SK-N-SH (cell line): ENCODE measurements around the gene GNL2. TPM values are rescaled to one million over a fixed set of nuclear protein-coding genes. Genes with fewer than 3 reads are reported as not detected.

Experiments
- CTCF ChIA-PET: fragments of 300-600, 350-600 bp; formaldehyde crosslinking; extraction: SDS; loops from one replicate; lab custom pipeline; 2021; lab: Yijun Ruan, JAX
- POLR2A ChIA-PET: fragments of 350-600 bp; sonication (Branson Sonifier 250); formaldehyde crosslinking; extraction: SDS; loops from one replicate; lab custom pipeline; 2020; ENCODE audit warnings: antibody characterized with exemption, inconsistent platforms; lab: Yijun Ruan, JAX
- DNase-seq: peaks from one replicate; pipeline ENCODE4 v3.0.0; 2012
- H2AFZ ChIP-seq: fragments of 200-600 bp; sonication (generic); 2 replicates; pipeline ENCODE4 v1.8.1; 2016; ENCODE audit warnings: antibody characterized with exemption, mild to moderate bottlenecking, low read depth
- H3F3A ChIP-seq: fragments of 200-600 bp; sonication (generic); replicated peaks from 2 replicates; pipeline ENCODE3; 2016; ENCODE audit warnings: antibody characterized with exemption, mild to moderate bottlenecking; ENCODE audit not compliant: insufficient read depth
- H3K27ac ChIP-seq, 2 experiments: fragments of 200-500 bp in 1 of 2; fragments of 200-600 bp in 1 of 2; sonication (Bioruptor generic) in 1 of 2; sonication (generic), shearing (Covaris generic) in 1 of 2; 2 replicates each; pipeline versions ENCODE4 v1.5.1 to v1.6.1; 2014 to 2016; ENCODE audit warnings: low read depth in 2 of 2, inconsistent platforms in 1 of 2, low read length in 1 of 2, mild to moderate bottlenecking in 1 of 2, mixed read lengths in 1 of 2
- H3K27me3 ChIP-seq: fragments of 200-600 bp; sonication (generic), shearing (Covaris generic); 2 replicates; pipeline ENCODE4 v1.6.1; 2016; ENCODE audit warnings: mixed run types; ENCODE audit not compliant: insufficient read depth
- H3K36me3 ChIP-seq, 2 experiments: fragments of 200-500 bp in 1 of 2; fragments of 200-600 bp in 1 of 2; sonication (Bioruptor generic) in 1 of 2; sonication (generic) in 1 of 2; replicated peaks in 1 of 2; 2 replicates each; pipeline versions ENCODE3 to v1.5.1; 2014 to 2016; ENCODE audit warnings: low read length in 1 of 2, mild to moderate bottlenecking in 1 of 2; ENCODE audit not compliant: insufficient read depth in 2 of 2, control insufficient read depth in 1 of 2
- H3K4me1 ChIP-seq, 2 experiments: fragments of 200-500 bp in 1 of 2; fragments of 200-600 bp in 1 of 2; sonication (Bioruptor generic) in 1 of 2; sonication (generic), shearing (Covaris generic) in 1 of 2; 2 replicates each; pipeline versions ENCODE4 v1.5.1 to v1.6.1; 2014 to 2016; ENCODE audit warnings: low read depth in 1 of 2, low read length in 1 of 2, mixed run types in 1 of 2; ENCODE audit not compliant: insufficient read depth in 2 of 2, control insufficient read depth in 1 of 2
- H3K4me2 ChIP-seq: fragments of 200-600 bp; sonication (generic), shearing (Covaris generic); 2 replicates; pipeline ENCODE4 v1.6.1; 2017; ENCODE audit warnings: mixed run types
- H3K4me3 ChIP-seq, 2 experiments: fragments of 200-500 bp in 1 of 2; fragments of 200-600 bp in 1 of 2; sonication (Bioruptor generic) in 1 of 2; sonication (generic), shearing (Covaris generic) in 1 of 2; 2 replicates each; pipeline versions ENCODE4 v1.5.1 to v1.8.1; 2014 to 2016; ENCODE audit warnings: low read depth in 2 of 2, inconsistent platforms in 1 of 2, low read length in 1 of 2, mild to moderate bottlenecking in 1 of 2, mixed read lengths in 1 of 2, moderate library complexity in 1 of 2
- H3K79me2 ChIP-seq: fragments of 200-600 bp; sonication (generic); 2 replicates; pipeline ENCODE4 v1.8.1; 2017; ENCODE audit warnings: mild to moderate bottlenecking; ENCODE audit not compliant: insufficient read depth
- H3K9ac ChIP-seq: fragments of 200-600 bp; sonication (generic); 2 replicates; pipeline ENCODE4 v1.6.1; 2017; ENCODE audit warnings: mixed run types
- H3K9me2 ChIP-seq: fragments of 200-600 bp; sonication (generic); 2 replicates; pipeline ENCODE4 v1.6.1; 2017; ENCODE audit warnings: mixed run types
- H3K9me3 ChIP-seq: fragments of 200-600 bp; sonication (generic); 2 replicates; pipeline ENCODE4 v1.6.1; 2017; ENCODE audit warnings: mixed run types, mild to moderate bottlenecking, moderate library complexity
- H4K20me1 ChIP-seq: fragments of 200-600 bp; sonication (generic); 2 replicates; pipeline ENCODE4 v1.6.1; 2017; ENCODE audit warnings: mild to moderate bottlenecking, mixed run types; ENCODE audit not compliant: insufficient read depth
- CHD2 ChIP-seq: fragments of 150-350 bp; IDR thresholded peaks from 2 replicates; pipeline ENCODE4 v1.6.1; 2018; ENCODE audit warnings: low read length; ENCODE audit not compliant: partially characterized antibody
- EP300 ChIP-seq, 2 experiments: IDR thresholded peaks; 2 replicates each; pipeline versions ENCODE4 v1.4.0 to v1.6.1; 2012; ENCODE audit warnings: borderline replicate concordance in 1 of 2, low read depth in 1 of 2, low read length in 1 of 2
- EZH2phosphoT487 ChIP-seq: fragments of 200-600 bp; sonication (generic); IDR thresholded peaks from 2 replicates; pipeline ENCODE4 v1.6.1; 2017; ENCODE audit warnings: low read depth, mixed run types, mild to moderate bottlenecking, antibody characterized with exemption, moderate library complexity, borderline replicate concordance
- FOXJ3 ChIP-seq: sonication (generic); formaldehyde crosslinking; IDR thresholded peaks from 2 replicates; pipeline ENCODE4 v1.5.1; 2020; ENCODE audit warnings: mild to moderate bottlenecking, missing genetic modification reagents
- GABPA ChIP-seq: IDR thresholded peaks from 2 replicates; pipeline ENCODE4 v1.4.0; 2012; ENCODE audit warnings: low read depth, mild to moderate bottlenecking
- MAX ChIP-seq: IDR thresholded peaks from 2 replicates; pipeline ENCODE4 v1.4.0; 2012; ENCODE audit warnings: low read depth
- NFIC ChIP-seq: IDR thresholded peaks from 2 replicates; pipeline ENCODE4 v1.4.0; 2012; ENCODE audit warnings: borderline replicate concordance
- POLR2AphosphoS5 ChIP-seq: IDR thresholded peaks from 2 replicates; pipeline ENCODE4 v1.6.1; 2012; ENCODE audit warnings: low read depth, low read length
- RAD21 ChIP-seq: IDR thresholded peaks from 2 replicates; pipeline ENCODE4 v1.6.1; 2012; ENCODE audit warnings: mild to moderate bottlenecking, low read length
- SMC3 ChIP-seq: IDR thresholded peaks from 2 replicates; pipeline ENCODE4 v1.6.1; 2012; ENCODE audit warnings: low read depth, low read length, improper control_type of control experiment
- TAF1 ChIP-seq: IDR thresholded peaks from 2 replicates; pipeline ENCODE4 v1.6.1; 2012; ENCODE audit warnings: low read depth, mild to moderate bottlenecking, low read length, moderate library complexity, borderline replicate concordance
- TEAD4 ChIP-seq: IDR thresholded peaks from 2 replicates; pipeline ENCODE4 v1.4.0; 2012; ENCODE audit warnings: mild to moderate bottlenecking, borderline replicate concordance; ENCODE audit not compliant: insufficient read depth
- WGBS: methylation state at CpG from one replicate; pipeline ENCODE4 v1.1.6; 2017; ENCODE audit warnings: low lambda C conversion rate; 5-methylcytosine and 5-hydroxymethylcytosine counted together
- polyA plus RNA-seq, 3 experiments: library from polyadenylated mRNA; depleted of rRNA; stranded (reverse); fragments of >200 nt; gene quantifications; 2 replicates each; pipeline ENCODE4 v1.2.3, GENCODE V29; 2012

Gene GNL2
- polyA plus RNA-seq, 1 of the 3 experiments (the other 2 are of a cell fraction): 37.6 TPM

GRCh38 chr1:37609002-37609401, 13.3 kb upstream of the GNL2 start:
- WGBS: 4% methylated on average over 2 of the region's 2 CpGs
- ChIA-PET CTCF (interaction anchor here (0.8 to 12.7 kb wide), 3 partner anchors 23 to 72 kb away, joined by 3 to 358 read pairs (median 3); partner anchors contain the start of gene RSPO1), POLR2A (no interaction called here)

GRCh38 chr1:37606481-37607263, 10.9 kb upstream of the GNL2 start:
- H3K9me2 ChIP-seq: no peaks in the 10 kb centered on the region
- no peak overlapping the region for H3K4me3 ChIP-seq
- no peaks in the 10 kb centered on the region for H3K79me2 ChIP-seq
- no peak overlapping the region for H3K4me2 ChIP-seq
- peaks cover 30% of the 10 kb centered on the region for H3K27me3 ChIP-seq
- no peaks in the 10 kb centered on the region for H3K9me3 ChIP-seq
- no peaks in the 10 kb centered on the region for H3K36me3 ChIP-seq
- H3K4me1 ChIP-seq: no peaks in the 10 kb centered on the region
- TF ChIP-seq MAX: no peak
- no peak for TF ChIP-seq EZH2phosphoT487
- no peak for TF ChIP-seq TAF1
- no peak for TF ChIP-seq NFIC
- TF ChIP-seq RAD21: no peak
- no peak for TF ChIP-seq EP300 (IDR thresholded peaks at IDR 0.05; ENCODE audit: borderline replicate concordance in 1 of 2, low read depth in 1 of 2, low read length in 1 of 2)
- no peak for TF ChIP-seq POLR2AphosphoS5
- TF ChIP-seq CHD2: no peak
- no peak for TF ChIP-seq SMC3
- no peak for TF ChIP-seq FOXJ3 (CRISPR knock-in tag)
- TF ChIP-seq, all 33 proteins: peak for 0
- Histone ChIP-seq H3K27ac (no peak overlapping the region), H2AFZ (no peak overlapping the region), H3K9ac (no peak overlapping the region), H4K20me1 (no peaks in the 10 kb centered on the region), H3F3A (no peaks in the 10 kb centered on the region)
- WGBS: 63% methylated on average over 15 of the region's 15 CpGs
- ChIA-PET POLR2A (no interaction called here), CTCF (interaction anchor here (12.7 kb wide), 1 partner anchor 74 kb away, joined by 358 read pairs; no protein-coding TSS in a partner anchor)
- DNase-seq: no peak

More at GRCh38 chr1:37609002-37609401, 13.3 kb upstream of the GNL2 start:
- Histone ChIP-seq H3K27me3 (peaks cover 30% of the 10 kb centered on the region), H3K4me1 (no peaks in the 10 kb centered on the region), H4K20me1 (no peaks in the 10 kb centered on the region), H3K9ac (no peak overlapping the region), H3K27ac (no peak overlapping the region), H3K4me2 (no peak overlapping the region), H2AFZ (no peak overlapping the region), H3K9me3 (no peaks in the 10 kb centered on the region), H3K4me3 (no peak overlapping the region), H3K79me2 (no peaks in the 10 kb centered on the region), H3K9me2 (no peaks in the 10 kb centered on the region), H3F3A (no peaks in the 10 kb centered on the region), H3K36me3 (no peaks in the 10 kb centered on the region)
- DNase-seq: no peak
- TF ChIP-seq TEAD4 (no peak), GABPA (no peak)
